GM12891 (cell line): Measurements from ENCODE around the gene PHPT1.
"Not testable (repeated sequence)": the region's sequence is repeated elsewhere in the genome, so short reads cannot be mapped to it uniquely, and the experiment has no call there.

Experiments used
- DNase-seq: peaks from one replicate; pipeline ENCODE4 v3.0.0; 2011; ENCODE audit warnings: low spot score; ENCODE audit not compliant: insufficient read length
- FAIRE-seq: peaks from 2 replicates; lab custom pipeline; 2011; peaks lifted over from hg19 to GRCh38; lab: Jason Lieb, UNC
- PAX5 ChIP-seq: IDR thresholded peaks from 2 replicates; pipeline ENCODE4 v1.6.1; 2011; ENCODE audit warnings: low read length, moderate library complexity, mild to moderate bottlenecking; ENCODE audit not compliant: insufficient read depth, severe bottlenecking
- POLR2A ChIP-seq: IDR thresholded peaks from 2 replicates; pipeline ENCODE4 v1.6.1; 2011; ENCODE audit warnings: low read depth, low read length, control low read depth
- POLR2AphosphoS5 ChIP-seq: IDR thresholded peaks from 2 replicates; pipeline ENCODE4 v1.6.1; 2011; ENCODE audit warnings: low read depth, low read length, control low read depth
- POU2F2 ChIP-seq: IDR thresholded peaks from 2 replicates; pipeline ENCODE4 v1.6.1; 2011; ENCODE audit warnings: low read depth, mild to moderate bottlenecking, control low read depth, low read length, moderate library complexity
- SPI1 ChIP-seq: IDR thresholded peaks from 2 replicates; pipeline ENCODE4 v1.6.1; 2011; ENCODE audit warnings: low read depth, low read length, control low read depth
- TAF1 ChIP-seq: IDR thresholded peaks from 2 replicates; pipeline ENCODE4 v1.6.1; 2011; ENCODE audit warnings: low read depth, low read length, control low read depth

Gene PHPT1

GRCh38 chr9:136876476-136876875 lies 27.3 kb downstream of the PHPT1 start:
- no peak for FAIRE-seq
- no peak for DNase-seq
- TF ChIP-seq POU2F2 = no peak
- TF ChIP-seq PAX5 = no peak
- TF ChIP-seq POLR2A = no peak
- TF ChIP-seq SPI1 = no peak
- no peak for TF ChIP-seq POLR2AphosphoS5
- no peak for TF ChIP-seq TAF1

- no peak for FAIRE-seq
- TF ChIP-seq POLR2A = no peak
- TF ChIP-seq POU2F2 = no peak
- no peak for TF ChIP-seq SPI1
- no peak for TF ChIP-seq TAF1
- no peak for TF ChIP-seq PAX5
- DNase-seq = no peak
These were observed 31.4 kb downstream of the PHPT1 start for GRCh38 chr9:136880651-136881050.

DNA sequence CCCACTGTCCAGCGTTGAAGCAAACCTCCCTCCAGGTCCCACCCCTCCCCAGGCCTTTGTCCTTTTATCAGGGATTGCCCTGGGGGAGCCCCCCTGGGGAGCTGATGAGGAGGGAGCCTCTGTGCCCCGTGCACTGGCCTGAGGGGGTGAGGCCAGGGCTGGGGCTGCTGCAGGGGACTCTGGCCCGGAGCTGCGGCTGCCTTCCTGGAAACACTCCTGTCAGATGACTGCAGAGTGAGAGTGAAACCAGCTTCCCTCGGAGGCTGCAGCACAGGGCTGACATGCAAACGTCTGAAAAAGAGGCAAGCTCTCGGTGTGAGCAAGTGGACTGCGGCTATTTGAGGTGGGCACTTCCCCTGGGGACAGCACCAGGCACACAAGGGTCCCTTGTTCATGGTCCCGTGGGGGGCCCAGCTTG lies 32.5 kb downstream of the PHPT1 start:
- peak; percentile 81 for FAIRE-seq
- peak; percentile 72 for DNase-seq
- no peak for TF ChIP-seq POLR2AphosphoS5
- no peak for TF ChIP-seq POLR2A
- no peak for TF ChIP-seq TAF1
- TF ChIP-seq POU2F2 = 0 out of 2 replicates have a peak, but pooled peaks have one; percentile 36
- no peak for TF ChIP-seq SPI1
- TF ChIP-seq PAX5 = no peak

DNA sequence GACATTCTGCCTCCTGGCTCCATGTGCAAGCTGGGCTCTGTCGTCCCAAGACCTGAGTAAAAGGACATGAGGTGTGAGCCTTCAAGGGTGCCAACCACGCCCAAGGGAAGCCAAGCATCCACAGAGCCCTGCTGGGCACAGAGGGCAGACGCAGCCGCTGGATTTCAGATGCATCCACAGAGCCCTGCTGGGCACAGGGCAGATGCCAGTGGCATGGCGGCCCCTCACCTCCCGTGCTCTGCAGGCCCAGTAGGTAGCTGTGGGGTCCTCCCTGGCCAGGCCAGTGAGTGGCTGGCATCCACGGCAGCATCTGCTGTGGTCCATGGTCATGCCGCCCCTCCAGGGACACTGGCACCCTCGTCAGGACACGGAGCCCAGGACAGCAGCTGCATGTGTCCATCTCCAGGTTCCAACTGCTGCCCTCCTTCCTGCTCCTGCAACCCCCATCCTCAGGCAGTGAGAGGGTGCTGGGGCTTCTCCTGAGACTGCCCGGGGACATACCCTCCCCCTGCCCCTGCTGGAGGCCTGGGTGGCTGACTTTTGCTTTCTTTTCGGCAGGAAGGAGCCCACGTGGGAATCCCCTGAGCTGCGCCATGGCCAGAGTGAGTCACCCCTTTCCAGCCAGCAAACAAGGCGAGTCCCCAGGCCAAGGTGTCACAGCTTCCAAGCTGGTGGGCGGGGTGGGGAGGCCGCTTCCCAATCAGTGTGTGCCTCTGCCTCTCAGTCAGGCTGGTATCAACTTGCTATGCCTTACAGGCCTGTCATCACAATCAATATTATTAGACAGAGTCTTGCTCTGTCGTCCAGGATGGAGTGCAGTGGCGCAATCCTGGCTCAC lies 33.1 kb downstream of the PHPT1 start:
- FAIRE-seq = peak; percentile 88
- TF ChIP-seq TAF1 (no peak), SPI1 (no peak), PAX5 (no peak), POLR2AphosphoS5 (no peak), POU2F2 (no peak)
- DNase-seq = peak; percentile 79

DNA sequence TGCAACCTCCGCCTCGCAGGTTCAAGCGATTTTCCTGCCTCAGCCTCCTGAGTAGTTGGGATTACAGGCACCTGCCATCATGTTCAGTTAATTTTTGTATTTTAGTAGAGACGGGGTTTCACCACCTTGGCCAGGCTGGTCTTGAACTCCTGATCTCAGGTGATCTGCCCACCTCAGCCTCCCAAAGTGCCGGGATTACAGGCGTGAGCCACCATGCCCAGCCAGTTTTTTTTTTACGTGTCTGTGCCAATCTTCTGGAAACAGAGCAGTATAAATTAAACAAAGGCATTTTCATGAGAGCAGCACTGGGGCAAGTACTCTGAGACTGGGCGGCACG lies 33.7 kb downstream of the PHPT1 start:
- DNase-seq, FAIRE-seq: not testable (repeated sequence)

DNA sequence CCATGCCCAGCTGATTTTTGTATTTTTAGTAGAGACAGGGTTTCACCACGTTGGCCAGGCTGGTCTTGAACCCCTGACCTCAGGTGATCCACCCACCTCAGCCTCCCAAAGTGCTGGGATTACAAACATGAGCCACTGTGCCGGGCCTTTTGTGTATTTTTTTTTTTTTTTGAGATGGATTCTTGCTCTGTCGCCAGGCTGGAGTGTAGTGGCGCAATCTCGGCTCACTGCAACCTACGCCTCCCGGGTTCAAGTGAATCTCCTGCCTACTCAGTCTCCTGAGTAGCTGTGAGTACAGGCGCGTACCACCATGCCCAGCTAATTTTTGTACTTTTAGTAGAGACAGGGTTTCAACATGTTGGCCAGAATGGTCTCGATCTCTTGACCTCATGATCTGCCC lies 34.5 kb downstream of the PHPT1 start:
- not testable (repeated sequence) for FAIRE-seq, DNase-seq

DNA sequence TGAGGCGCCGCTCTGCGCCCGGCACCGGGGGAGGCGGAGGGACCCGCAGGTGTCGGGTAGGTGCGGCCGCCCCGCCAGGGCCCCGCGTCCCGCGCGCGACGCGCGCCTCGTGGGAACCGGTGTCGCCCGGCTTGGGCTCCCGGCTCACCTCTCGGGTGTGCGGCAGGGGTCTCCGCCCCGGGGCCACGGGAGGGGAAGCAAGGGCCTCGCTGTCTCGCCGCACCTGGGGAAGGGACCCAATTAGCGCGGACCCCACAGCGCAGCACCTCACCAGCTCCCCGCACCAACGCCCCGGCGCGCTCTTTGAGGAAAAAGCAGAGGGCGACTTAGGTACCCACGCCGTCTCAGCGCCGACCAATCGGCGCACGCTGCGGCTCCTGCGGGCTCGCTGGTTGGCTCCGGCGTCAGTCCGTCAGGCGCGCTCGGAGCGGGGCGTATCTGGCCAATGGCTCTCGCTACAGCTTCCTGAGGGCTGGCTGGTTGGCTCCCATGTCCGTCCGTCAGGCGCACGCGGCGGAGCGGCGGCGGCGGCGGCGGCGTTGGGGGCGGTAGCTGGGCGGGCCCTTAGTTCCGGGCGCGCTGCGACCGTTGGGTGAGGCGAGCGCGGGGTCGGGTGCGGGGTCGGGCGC lies 36.9 kb downstream of the PHPT1 start, which contains the start of gene TRAF2:
Gene TRAF2, plus strand, starts transcription at position 567 of the 629 bp plus-strand sequence. CDS start 12,225 bp downstream, outside the sequence.
- peak; percentile 95 for FAIRE-seq
- no peak for TF ChIP-seq SPI1
- peak; percentile 84 for TF ChIP-seq POLR2AphosphoS5
- peak; percentile 42 for TF ChIP-seq PAX5
- peak; percentile 83 for TF ChIP-seq POLR2A
- DNase-seq = peak; percentile 100

GRCh38 chr9:136886610-136887597 lies 37.7 kb downstream of the PHPT1 start:
- DNase-seq (peak; percentile 81), FAIRE-seq (peak; percentile 54)
- TF ChIP-seq PAX5 (no peak), POLR2AphosphoS5 (no peak), POU2F2 (no peak), SPI1 (no peak), POLR2A (no peak)

DNA sequence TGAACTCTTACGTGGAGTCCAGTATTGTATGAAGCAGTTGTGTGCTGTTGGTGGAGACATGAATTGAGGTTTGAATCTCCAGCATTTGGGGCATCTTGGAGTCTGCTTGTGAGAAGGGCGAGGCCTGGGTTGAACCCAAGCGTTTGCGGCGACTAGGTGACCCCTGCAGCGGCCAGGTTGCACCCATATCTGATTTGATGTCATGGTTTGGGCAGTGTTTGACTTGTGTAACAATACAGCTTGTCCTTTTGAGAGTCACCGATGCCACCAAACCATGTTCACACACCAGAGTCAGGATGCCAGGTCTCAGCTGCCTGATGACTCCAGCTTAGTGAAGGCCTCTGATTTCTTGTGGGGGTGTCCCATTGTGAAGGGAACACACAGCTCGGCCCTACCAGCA lies 39.2 kb downstream of the PHPT1 start:
- no peak for DNase-seq
- TF ChIP-seq POLR2AphosphoS5 (no peak), TAF1 (no peak), POLR2A (no peak), PAX5 (no peak), SPI1 (no peak)
- FAIRE-seq = no peak

GRCh38 chr9:136889858-136890257 lies 40.6 kb downstream of the PHPT1 start:
- no peak for TF ChIP-seq POU2F2
- no peak for TF ChIP-seq SPI1
- no peak for TF ChIP-seq PAX5
- TF ChIP-seq TAF1 = no peak
- no peak for TF ChIP-seq POLR2A
- TF ChIP-seq POLR2AphosphoS5 = no peak
- no peak for FAIRE-seq
- DNase-seq = no peak
